ENCODE measurements around the gene PSMA4. TPM values are rescaled to one million over a fixed set of nuclear protein-coding genes. Genes with fewer than 3 reads are reported as not detected.
"Not testable (repeated sequence)": the region's sequence is repeated elsewhere in the genome, so short reads cannot be mapped to it uniquely, and the experiment has no call there.

The PSMA4 gene
- total RNA-seq, 1 experiment from 2014 or later, result 294 TPM

DNA sequence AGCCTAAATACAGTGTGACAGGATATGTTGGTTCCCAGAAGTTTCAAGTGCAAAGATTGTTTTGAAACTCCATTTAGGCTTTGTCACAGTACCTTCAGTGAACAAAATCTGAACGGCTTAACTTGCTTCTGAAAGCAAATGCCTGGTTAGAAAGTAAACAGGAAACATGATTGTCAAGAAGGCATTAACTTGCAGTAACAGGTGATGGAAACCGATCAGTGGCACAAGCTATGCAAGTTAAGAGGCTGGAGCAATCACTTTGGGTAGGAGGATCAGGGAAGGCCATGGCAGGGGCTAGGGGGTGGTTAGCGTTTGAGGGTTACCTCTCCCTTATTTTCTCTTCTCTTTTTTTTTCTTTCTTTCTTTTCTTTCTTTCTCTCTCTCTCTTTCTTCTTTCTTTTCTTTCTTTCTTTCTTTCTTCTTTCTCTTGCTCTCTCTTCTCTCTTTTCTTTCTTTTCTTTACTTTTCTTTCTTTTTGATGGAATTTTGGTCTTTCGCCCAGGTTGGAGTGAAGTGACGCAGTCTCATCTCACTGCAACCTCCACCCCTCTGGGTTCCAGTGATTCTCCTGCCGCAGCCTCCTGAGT is 30.4 kb upstream of the PSMA4 start:
- Histone ChIP-seq H3K36me3 (ENCODE audit: control insufficient read depth in 1 of 2, insufficient read depth in 2 of 2, low read length in 2 of 2) (no peaks in the 10 kb centered on the region), H3K79me2 (ENCODE audit: insufficient read depth, low read length) (no peaks in the 10 kb centered on the region), H3K9me3 (ENCODE audit: control insufficient read depth in 1 of 2, insufficient read depth in 1 of 2, low read depth in 1 of 2, low read length in 2 of 2) (no peaks in the 10 kb centered on the region), H3K4me1 (ENCODE audit: control insufficient read depth in 1 of 2, insufficient read depth in 2 of 2, low read length in 2 of 2) (peaks cover 5 to 17% of the 10 kb centered on the region in 2 experiments; a peak in 3 of 4 replicates), H3K27ac (ENCODE audit: low read depth, low read length) (no peak overlapping the region), H3K9me2 (ENCODE audit: insufficient read depth) (no peaks in the 10 kb centered on the region), H2AFZ (ENCODE audit: low read depth, low read length, poor library complexity, severe bottlenecking) (no peak overlapping the region), H3K4me3 (replicated peaks in 1 of 2; ENCODE audit: low read depth in 1 of 2, low read length in 2 of 2) (no peak overlapping the region), H3K9ac (ENCODE audit: low read length) (no peak overlapping the region), H3K4me2 (ENCODE audit: low read length) (no peak overlapping the region), H4K20me1 (ENCODE audit: insufficient read depth) (no peaks in the 10 kb centered on the region), H3K27me3 (ENCODE audit: insufficient read depth, low read length) (no peaks in the 10 kb centered on the region)
- no peak for TF ChIP-seq RAD21 (IDR thresholded peaks at IDR 0.05; ENCODE audit: low read depth)
- no peak for TF ChIP-seq POLR2A (IDR thresholded peaks at IDR 0.05; ENCODE audit: borderline replicate concordance, extremely low read depth, insufficient read depth, insufficient read length)
- TF ChIP-seq FOSL1 (IDR thresholded peaks at IDR 0.05; ENCODE audit: low read depth), result no peak
- TF ChIP-seq, protein P1, sequence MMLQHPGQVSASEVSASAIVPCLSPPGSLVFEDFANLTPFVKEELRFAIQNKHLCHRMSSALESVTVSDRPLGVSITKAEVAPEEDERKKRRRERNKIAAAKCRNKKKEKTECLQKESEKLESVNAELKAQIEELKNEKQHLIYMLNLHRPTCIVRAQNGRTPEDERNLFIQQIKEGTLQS (IDR thresholded peaks at IDR 0.05), result no peak
- TF ChIP-seq, protein P2, sequence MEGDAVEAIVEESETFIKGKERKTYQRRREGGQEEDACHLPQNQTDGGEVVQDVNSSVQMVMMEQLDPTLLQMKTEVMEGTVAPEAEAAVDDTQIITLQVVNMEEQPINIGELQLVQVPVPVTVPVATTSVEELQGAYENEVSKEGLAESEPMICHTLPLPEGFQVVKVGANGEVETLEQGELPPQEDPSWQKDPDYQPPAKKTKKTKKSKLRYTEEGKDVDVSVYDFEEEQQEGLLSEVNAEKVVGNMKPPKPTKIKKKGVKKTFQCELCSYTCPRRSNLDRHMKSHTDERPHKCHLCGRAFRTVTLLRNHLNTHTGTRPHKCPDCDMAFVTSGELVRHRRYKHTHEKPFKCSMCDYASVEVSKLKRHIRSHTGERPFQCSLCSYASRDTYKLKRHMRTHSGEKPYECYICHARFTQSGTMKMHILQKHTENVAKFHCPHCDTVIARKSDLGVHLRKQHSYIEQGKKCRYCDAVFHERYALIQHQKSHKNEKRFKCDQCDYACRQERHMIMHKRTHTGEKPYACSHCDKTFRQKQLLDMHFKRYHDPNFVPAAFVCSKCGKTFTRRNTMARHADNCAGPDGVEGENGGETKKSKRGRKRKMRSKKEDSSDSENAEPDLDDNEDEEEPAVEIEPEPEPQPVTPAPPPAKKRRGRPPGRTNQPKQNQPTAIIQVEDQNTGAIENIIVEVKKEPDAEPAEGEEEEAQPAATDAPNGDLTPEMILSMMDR (IDR thresholded peaks at IDR 0.05 in 2 of 3, conservative IDR thresholded peaks at IDR 0.05 in 1 of 3; ENCODE audit: borderline replicate concordance in 1 of 3, insufficient read depth in 1 of 3, low read depth in 2 of 3, low read length in 2 of 3), result no peak
- TF ChIP-seq EGR1 (IDR thresholded peaks at IDR 0.05; ENCODE audit: low read depth), result no peak
- TF ChIP-seq ZNF274 (IDR thresholded peaks at IDR 0.05; ENCODE audit: low read depth, low read length), result no peak
- TF ChIP-seq, protein P3, sequence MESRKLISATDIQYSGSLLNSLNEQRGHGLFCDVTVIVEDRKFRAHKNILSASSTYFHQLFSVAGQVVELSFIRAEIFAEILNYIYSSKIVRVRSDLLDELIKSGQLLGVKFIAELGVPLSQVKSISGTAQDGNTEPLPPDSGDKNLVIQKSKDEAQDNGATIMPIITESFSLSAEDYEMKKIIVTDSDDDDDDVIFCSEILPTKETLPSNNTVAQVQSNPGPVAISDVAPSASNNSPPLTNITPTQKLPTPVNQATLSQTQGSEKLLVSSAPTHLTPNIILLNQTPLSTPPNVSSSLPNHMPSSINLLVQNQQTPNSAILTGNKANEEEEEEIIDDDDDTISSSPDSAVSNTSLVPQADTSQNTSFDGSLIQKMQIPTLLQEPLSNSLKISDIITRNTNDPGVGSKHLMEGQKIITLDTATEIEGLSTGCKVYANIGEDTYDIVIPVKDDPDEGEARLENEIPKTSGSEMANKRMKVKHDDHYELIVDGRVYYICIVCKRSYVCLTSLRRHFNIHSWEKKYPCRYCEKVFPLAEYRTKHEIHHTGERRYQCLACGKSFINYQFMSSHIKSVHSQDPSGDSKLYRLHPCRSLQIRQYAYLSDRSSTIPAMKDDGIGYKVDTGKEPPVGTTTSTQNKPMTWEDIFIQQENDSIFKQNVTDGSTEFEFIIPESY (IDR thresholded peaks at IDR 0.05; ENCODE audit: extremely low read depth, insufficient replicate concordance, low read length), result no peak
- TF ChIP-seq JUND (IDR thresholded peaks at IDR 0.05), result no peak
- ChIA-PET POLR2A (no interaction called here), CTCF (no interaction called here), RAD21 (ENCODE audit: low non-redundant PET in 1 of 2, low total read pairs in 2 of 2, uncharacterized antibody in 2 of 2, unreplicated experiment in 2 of 2) (no interaction called here)
- BruUV-seq (replicated peaks), result no TSS peak
- intact Hi-C loops (cut with micrococcal nuclease), result loop anchor here (5.0 kb wide), 1 partner anchor 32 kb away; the partner anchor contains the start of gene PSMA4
- DNase-seq (ENCODE audit: low read depth, low spot score) (no peak), ATAC-seq (no peak)

DNA sequence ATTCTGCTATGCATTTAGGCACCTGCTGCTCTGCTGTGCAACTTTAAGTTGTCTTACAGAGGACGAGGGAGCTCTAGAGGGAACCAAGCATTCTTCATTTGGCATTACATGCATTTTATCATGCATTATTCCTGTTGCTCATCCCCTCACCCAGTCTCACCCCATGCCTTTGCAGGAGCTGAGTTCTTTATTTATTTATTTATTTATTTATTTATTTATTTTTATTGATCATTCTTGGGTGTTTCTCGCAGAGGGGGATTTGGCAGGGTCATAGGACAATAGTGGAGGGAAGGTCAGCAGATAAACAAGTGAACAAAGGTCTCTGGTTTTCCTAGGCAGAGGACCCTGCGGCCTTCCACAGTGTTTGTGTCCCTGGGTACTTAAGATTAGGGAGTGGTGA is 20.2 kb upstream of the PSMA4 start:
- H3K9me2 ChIP-seq (ENCODE audit: insufficient read depth); H3K4me2 ChIP-seq (ENCODE audit: low read length); H4K20me1 ChIP-seq (ENCODE audit: insufficient read depth); H3K79me2 ChIP-seq (ENCODE audit: insufficient read depth, low read length); H3K27me3 ChIP-seq (ENCODE audit: insufficient read depth, low read length); intact Hi-C loops (cut with micrococcal nuclease); DNase-seq (ENCODE audit: low read depth, low spot score); H3K4me1 ChIP-seq (ENCODE audit: control insufficient read depth in 1 of 2, insufficient read depth in 2 of 2, low read length in 2 of 2); H3K9ac ChIP-seq (ENCODE audit: low read length); H3K27ac ChIP-seq (ENCODE audit: low read depth, low read length); RAD21 ChIA-PET (ENCODE audit: low non-redundant PET in 1 of 2, low total read pairs in 2 of 2, uncharacterized antibody in 2 of 2, unreplicated experiment in 2 of 2); BruUV-seq (replicated peaks); H2AFZ ChIP-seq (ENCODE audit: low read depth, low read length, poor library complexity, severe bottlenecking); ATAC-seq; POLR2A ChIA-PET; H3K9me3 ChIP-seq (ENCODE audit: control insufficient read depth in 1 of 2, insufficient read depth in 1 of 2, low read depth in 1 of 2, low read length in 2 of 2); H3K4me3 ChIP-seq (replicated peaks in 1 of 2; ENCODE audit: low read depth in 1 of 2, low read length in 2 of 2); H3K36me3 ChIP-seq (ENCODE audit: control insufficient read depth in 1 of 2, insufficient read depth in 2 of 2, low read length in 2 of 2); CTCF ChIA-PET: not testable (repeated sequence)
